Activated effector memory CD4-positive, alpha-beta T cell treated with Interleukin-2 at 50 U/mL for 16 hours (primary cell): Measurements from ENCODE around the gene EMD.

Experiments used
- DNase-seq: peaks from one replicate; pipeline ENCODE4 v3.0.0-alpha.2; 2020

The EMD gene

DNA sequence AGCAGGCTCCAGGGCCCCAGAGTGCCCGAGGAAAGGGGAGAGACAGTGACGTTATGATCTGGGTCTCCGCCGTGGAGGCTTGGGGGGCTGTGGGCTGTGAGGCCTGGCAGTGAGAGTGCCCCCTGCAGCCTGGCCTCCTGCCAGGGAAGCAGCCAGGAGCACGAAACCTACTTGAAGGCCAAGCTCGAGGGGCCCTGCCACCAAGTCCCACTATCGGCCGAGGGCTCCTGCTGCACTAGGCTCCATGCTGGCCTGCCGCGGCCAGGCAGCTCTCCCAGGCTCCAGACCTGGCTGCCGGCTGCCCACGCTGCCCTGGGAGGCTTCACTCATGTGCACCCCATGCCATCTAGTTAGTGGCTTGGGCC is 23.3 kb upstream of the EMD start:
- DNase-seq: no peak

DNA sequence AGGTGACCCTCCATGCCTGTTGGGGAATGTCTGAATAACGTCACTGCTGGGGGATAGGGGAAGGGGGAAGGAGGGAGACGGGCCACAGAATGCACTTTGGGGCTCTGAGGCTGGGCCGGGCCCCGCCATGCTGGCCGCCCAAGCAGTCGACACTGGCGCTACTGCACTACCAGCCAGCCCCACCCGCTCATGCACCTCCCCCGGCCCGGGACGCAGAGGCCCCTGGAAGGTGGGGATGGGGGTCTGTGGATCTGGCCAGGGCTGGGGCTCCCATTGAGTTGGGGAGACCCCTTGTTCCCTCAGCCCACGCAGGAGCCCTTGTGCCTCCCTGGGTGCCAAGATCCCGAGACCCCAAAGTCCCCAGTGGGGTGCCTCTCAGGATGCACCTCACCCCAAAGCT is 22.5 kb upstream of the EMD start:
- DNase-seq: no peak

DNA sequence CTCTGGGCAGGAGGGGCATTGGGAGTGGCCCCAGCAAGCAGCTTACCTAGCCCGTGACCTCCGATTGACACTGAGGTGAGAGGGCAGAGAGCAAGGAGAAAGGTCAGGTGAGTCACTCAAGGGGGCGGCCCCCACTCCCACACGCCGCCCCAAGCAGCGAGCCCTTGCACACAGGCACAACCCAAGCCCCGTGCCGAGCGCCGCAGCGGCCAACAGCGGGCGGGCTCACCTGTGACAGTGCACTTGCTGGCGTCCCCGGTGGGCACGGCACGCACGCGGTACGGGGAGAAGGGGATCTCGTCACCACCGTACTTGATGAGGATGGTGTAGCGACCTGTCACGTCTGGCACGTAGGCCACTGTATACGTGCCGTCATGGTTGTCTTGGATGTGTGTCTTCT is 21.9 kb upstream of the EMD start:
- DNase-seq: no peak

DNA sequence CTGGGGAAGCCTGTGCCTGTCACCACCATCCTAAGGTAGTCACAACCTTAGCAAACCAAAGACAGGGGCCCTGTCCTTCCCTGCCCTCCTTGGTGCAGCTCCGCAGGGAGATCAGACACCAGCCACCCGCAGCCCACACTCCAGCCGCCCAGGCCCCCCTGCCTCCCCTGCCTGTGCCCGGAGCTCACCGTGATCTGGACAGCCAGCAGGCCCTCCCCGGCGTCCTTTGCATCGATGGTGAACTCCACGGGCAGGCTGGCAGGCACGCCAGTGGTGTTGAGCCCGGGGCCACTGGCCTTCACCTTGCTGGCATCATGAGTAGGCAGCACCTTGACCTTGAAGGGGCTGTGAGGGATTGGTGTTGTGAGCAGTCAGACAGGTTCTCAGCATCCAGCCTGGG is 21.1 kb upstream of the EMD start:
- DNase-seq: no peak

DNA sequence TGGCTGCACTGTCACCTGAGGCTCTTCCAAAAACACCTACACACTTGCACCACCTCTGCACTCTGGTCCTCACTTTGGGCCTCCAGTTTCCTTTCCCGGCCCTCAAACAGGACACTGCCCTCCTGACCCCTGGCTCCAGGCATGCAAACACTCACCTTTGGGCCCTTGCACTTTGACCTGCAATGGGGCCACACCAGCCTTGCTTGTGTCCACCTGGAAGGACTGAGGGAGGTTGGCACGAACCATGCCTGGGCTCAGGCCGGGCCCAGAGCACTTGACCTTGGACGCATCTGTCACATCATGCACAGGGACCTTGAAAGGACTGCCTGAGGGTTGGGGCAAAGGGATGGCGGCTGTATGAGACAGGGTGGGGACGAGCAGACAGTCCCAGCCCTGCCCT is 20.3 kb upstream of the EMD start:
- DNase-seq: no peak

DNA sequence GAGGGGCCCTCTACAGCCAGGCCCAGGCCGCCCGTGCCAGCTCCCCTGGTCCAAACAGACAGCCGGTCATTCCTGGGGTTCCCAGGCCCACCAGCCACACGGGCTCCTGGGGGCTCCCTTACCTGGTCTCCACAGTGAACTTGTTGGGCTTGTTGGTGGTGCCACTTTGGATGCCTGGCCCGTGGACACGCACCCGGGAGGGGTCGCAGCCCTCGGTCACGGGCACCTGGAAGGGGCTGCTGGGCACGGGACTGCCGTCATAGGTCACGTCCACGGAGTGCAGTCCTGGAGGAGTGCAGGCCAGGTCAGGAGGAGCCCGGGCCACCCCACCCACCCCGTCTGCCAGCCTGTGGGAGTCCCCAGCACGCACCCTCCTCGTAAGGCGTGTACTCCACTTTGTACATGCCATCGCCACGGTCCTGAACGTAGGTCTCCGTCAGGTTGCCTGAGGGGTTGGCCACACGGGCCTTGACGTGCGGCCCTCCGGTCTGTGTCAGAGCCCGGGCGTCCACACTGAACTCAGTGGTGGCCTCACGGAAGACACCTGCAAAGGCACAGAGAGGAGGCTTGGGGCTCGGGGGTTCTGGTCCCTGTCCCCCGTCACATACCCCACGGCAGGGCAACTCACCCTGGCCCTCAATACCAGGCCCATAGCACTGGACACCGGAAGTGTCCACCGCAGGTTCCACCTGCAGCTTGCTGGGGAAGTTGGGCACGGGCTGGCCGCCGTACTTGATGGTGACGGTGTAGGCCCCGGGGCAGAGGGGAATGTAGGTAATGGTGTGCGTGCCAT is 19.5 kb upstream of the EMD start:
- DNase-seq: no peak

DNA sequence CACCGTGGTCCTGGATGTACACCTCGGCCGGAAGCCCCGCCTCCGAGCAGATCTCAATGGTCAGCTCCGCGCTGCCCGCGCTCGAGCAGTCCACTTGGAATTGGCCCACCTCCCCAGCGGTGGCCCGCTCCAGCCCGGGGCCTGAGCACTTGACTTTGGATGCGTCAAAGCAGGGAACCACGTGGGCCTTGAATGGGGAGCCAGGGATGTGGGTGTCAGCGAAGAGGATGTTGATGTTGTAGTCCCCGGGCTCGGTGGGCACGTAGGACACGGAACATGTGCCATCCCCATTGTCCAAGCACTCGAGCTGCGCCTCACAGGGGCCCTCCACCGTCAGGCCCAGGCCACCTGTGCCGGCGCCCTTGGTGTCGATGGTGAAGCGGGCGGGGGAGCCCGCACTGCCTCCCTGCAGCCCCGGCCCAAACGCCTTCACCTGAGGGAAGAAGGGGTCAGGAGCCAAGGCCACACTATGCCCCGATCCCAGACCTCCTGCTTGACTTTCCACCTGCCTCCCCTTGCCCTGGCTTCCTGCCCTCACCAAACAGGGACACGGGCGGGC is 18.9 kb upstream of the EMD start:
- DNase-seq: no peak

DNA sequence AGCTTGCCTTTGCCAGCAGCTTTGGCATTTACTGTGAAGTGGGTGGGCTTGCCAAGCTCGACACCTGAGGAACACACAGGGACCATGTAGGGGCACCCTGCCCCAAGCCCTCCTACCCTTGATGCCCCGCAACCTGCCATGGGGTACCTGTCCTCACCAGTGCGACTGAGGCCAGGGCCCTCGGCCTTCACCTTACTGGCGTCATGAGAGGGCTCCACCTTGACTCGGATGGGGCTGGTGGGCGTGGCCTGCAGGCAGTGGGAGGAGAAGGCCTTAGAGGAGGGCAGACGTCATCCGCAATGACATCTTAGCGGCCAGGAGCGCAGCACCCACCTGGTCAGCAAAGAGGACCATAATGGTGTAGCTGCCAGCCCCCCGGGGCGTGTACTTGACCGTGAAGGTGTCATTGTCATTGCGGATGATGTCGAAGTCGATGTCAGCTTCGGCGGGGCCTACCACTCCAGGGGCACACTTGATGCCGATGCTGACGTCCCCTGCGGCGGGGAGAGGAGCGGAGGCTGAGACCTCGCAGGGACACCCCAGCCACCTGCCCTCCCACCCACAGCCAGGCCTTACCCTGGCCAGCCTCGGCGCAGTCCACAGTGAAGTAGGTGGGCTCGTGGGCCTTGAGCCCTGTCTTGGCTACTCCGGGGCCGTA is 16.9 kb upstream of the EMD start:
- DNase-seq: no peak

DNA sequence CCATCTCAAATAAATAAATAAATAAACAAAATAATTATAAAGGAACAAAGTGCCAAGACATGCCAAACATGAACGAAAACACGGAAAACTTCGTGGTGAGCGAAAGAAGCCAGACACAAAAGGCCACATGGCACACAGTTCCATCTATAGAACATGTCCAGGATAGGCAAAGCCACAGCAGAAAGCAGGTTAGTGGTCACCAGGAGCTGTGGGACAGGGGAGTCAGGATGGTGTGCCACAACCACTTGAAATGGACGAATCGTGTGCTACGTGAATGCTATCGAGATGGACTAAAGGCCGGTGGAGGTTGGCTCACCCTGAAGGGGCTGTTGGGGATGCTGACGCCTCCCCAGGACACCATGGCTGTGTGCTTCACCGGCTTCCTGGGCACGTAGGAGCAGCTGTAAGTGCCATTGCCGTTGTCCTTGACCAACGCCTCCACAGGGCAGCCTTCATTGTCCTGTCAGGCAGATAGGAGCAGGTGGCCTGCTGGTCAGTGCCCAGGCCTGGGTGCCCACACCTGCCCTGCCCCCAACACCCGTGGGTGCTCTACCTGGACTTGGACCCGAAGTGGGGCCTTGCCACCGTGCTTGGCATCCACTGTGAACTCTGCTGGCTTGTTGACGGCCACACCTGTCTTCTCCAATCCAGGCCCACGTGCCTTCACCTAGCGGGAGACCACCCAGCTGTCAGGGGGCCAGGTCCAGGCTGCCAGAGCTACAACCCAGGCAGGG is 15.2 kb upstream of the EMD start:
- DNase-seq: no peak

DNA sequence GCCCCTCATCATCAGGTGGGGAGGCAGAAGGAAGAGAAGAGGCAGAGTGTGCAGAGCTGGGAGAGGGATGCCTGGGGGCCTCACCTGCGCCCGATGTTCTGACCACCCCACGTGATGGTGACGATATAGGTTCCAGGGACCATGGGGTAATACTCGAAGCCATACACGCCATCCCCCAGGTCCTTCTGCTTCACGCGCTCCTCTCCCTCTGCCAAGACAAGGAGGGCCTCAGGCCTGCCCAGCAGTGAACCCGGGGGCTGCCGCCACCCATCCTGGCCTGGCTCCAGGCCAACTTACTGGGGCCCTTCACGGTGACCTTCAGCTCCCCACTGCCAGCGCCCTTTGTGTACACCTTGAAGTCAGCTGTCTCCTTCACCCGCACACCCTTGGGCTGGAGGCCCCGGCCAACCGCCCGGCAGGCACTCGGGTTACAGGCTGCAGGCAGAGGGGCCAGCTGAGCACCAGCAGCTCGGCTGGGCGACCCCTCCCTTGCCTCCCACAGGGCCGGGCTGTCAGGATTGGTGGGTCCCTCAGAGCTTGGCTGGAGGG is 14.0 kb upstream of the EMD start:
- no peak for DNase-seq

DNA sequence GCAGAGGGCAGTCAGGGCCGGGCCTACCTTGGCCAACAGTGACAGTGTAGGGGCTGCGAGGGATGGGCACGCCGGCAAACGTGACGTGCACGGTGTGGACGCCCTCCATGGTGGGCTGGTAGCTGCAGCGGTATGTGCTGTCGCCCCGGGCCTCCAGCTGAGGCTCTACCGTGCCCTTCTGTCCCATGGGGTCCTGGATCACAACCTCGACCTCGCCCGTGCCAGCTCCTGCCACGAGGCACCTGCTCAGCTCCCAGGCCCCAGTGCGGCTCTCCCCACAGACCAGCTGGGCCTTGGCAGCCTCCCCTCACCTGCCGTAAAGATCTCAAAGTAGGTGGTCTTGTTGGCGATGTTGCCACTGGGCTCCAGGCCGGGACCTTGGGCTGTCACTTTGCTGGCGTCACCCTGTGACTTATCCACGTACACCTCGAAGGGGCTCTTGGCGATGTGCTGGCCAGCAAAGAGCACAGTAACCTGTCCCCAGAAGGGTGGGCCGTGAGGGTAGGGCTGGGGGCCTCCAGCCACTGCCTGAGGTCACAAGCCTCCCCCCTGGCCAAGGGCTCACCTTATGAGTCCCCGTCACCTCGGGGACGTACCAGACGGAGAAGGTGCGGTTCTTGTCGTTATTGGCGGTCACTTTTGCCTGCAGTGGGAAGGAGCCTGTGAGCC is 13.0 kb upstream of the EMD start:
- DNase-seq: no peak

DNA sequence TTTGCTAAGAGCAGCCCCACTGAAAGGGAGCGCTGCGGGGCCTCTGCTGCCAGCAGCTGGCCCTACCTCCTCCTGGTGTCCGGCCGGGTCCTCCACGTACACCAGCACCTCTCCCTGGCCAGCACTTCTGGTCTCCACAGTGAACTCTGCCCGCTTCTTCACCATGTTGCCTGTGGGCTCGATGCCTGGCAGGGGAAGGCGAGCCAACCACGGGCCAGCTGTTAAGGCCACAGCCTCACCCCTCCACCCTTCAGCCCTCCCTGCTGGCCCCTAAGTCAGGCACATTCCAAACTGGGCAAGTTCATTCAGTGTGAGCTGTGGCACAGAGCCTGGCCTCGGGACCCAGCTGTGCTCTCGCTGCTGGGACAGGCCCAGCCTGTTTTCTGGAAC is 12.4 kb upstream of the EMD start:
- no peak for DNase-seq

DNA sequence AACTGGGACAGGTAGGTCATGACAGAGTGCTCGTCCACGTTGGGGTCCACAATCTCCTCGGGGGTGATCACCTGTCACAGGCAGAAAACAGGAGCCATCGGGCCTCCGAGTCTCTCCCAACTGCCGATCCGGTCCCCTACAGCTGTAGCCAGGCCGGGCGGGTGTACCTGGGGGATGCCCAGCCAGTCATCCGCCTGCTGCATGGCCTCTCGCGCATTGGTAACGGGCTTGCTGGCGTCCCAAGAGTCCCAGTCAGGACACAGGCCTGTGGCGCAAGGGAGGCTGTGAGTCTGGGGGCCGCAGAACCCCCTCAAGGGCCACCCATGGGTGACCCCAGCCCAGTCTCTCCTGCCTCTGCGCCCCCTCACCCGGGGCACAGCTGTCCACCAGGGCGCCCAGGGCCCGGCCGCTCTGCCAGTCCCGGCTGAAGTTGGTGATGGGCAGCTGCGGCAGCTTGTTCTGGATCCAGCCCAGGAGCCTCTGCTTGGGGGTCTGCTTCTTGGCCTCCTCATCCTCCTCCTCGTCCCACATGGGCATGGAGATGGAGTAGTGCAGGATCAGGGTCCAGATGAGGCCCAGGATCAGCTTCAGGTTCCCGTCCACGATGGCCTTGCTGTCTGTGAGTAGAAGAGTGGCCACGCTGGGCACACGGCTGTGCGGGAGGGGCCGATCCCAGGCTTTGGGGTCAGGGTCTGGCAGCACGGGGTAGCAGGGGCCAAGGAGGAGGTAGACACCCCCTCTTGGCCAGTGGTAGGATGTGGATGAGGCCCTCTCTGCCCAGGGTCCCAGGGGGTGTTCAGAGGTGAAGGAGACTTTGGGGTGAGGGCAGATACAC is 11.4 kb upstream of the EMD start:
- no peak for DNase-seq

DNA sequence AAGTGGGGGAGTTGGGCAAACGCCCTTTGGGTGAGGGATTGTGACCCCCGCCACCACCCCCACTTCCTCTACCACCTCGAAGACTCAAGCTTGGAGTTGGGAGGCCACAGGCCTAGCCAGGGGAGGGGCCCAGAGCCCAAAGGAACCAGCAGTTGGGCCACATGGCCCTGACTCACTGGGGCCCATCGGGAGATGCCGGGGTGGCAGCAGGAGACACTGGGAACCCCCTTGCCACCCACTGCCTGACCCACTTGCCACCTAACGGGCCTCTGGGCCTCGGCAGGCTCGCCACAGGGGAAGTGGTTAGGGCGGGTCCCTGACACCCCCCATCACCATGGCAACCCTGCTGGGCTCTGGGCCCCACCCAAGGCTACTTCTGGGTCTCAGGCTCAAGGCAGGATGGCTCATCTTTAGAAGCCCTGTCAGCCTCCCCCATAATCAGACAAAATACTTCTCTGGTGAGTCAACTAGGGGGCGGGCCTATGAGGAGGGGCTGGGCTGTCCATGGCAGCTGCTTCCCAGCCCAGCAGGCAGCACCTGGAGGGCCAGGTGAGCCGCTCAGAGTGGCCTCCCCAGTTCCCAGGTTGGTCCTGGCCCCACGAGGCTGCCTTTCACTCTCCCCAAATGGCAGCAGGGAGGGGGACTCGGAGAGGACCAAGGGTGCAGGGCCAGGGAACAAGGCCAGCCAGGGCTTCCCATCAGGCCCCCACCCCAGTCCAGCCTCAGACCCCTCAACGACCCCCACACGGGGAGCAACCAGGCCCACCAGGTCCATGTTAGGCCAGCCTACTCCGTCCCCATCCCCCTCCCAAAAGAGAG is 10.3 kb upstream of the EMD start:
- DNase-seq: peak; percentile 87

DNA sequence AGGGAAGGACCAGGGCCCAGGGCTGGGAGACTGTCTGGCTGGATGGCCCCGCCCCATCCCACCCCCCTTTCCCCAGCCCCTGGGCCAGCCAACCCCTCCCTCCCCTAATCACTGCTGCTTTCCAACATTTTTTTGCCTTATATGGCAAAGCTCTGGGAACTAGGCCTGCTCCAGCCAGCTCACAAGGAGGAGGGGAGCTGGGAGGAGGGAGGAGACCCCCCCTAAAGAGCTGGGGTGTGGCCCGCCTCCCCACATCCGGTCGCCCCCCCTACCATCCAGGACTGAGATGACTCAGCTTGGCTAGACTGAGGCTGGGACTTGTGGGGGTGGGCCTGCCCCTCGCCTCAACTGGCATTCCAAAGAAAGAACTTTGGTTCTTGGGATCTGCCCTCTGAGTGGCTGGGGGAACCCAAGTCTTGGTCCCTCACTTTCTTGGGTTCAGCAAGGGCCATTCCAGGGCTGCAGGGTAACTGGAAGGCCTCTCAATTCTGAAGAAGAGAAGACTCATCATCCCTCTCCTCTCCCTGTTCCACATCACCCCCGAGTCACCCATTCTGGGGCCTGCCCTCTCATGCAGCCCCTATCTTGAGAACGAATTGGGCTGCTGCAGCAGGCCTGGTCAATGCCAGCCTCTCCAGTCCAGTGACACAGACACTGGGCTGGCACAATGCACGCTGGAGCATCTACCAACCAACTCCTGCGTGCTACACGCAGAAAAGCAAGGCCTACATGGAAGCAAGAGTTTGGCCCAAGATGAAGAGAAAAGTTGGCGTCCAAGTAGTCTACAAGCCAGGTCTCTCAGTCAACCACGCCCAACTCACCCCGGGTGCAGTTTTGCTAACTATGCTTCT is 9.4 kb upstream of the EMD start:
- peak; percentile 71 for DNase-seq

DNA sequence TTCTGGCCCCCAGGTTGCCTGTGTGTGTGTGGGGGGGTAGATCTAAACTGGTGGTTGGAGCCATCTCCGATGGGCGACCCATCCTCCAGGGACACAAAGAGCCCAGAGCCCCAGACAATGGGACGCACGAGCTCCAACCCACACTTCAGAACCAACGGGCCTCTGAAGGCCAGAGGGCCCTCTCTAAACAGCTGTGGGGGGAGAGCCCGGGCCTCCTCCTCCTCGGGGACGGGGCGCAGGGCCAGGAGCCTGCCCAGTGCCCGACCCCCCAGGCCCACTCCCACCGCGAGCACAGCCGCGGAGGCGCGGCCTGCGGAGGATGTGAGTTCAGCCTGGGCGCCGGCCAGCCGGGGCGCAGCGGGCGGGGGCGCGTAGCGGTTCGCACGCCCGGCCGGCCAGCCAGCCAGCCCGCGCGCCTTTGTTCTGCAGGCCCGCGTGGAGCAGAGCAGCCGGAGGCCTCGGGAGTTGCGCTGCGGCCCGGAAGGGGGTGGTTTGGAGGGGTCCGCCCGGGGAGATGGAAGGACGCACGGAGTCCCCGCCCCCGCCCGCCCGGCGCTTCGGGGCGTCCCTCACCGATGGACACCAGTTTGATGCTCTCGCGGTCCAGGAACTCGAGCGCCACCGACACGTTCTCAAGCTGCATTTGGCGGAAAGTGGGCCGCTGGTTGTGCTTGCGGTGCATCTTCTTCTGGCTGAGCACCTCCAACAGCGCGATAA is 8.6 kb upstream of the EMD start:
- no peak for DNase-seq

DNA sequence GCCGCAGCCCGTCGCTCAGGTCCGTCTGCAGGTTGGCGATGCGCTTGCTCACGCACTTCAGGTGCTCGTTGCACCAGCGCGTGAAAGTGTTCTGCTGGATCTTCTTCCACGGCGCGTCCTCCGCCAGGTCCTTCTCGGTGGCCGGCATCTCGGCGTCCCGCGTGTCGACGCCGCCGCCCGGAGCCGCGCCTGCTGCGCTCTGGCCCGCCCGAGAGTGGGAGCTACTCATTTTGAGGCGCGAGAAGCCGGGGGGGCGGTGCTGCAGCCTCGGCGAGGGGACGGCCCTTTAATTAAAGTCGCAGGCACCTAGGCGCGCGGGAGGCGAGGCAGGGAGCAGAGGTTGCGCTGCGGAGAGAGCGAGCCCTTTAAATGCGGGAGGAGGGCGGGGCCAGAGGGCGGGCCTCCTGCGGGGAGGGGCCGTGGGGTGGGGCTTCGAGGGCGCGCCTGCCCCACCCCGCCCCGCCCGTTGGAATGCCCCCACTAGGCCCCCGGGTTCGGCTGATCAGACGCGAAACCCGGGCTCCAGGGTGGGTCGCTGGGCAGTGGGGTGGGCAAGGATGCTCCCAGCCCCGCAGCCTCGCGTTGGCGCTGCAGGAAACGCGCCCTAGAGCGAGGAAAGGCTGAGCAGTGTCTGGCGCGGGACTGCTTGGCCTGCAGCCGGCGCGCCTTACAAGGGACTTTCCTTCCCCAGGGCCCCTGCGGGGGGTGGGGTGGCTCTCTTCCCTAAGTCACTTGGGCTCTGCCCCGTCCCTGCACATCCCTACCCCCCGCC is 7.9 kb upstream of the EMD start:
- DNase-seq: peak; percentile 86

DNA sequence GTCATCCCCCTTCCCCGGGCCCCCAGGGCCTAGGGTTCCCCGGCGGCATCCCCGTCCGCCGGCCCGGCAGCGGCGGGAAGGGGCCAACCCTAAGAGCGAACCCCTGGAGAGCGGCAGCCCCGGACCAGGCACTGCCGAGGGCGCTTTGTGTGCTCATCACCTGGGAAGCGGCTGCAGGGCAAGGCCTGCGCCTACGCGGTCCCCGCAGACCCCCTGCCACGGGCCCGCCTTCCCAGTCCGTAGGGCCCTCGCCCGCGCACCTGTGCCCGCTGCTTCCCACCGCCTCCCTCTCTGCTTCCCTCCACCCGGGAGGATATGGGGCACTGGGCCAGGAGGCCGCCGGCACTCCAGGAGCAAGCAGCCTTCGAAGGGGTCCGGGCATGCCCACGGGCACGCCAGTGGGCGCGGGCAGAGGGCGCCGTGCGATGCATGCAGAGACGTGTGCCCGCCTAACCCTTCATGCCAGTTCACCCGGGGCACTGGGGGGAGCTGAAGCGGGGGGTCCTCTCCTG is 7.2 kb upstream of the EMD start:
- DNase-seq: no peak
